GM21786 (cell line): ENCODE data around the gene SORL1-AS1.

ENCODE experiments used
- ATAC-seq: cut with Tn5 transposase; IDR thresholded peaks from one replicate; pipeline ENCODE4 v1.9.1; 2021; ENCODE audit not compliant: unreplicated experiment

Gene SORL1-AS1

DNA sequence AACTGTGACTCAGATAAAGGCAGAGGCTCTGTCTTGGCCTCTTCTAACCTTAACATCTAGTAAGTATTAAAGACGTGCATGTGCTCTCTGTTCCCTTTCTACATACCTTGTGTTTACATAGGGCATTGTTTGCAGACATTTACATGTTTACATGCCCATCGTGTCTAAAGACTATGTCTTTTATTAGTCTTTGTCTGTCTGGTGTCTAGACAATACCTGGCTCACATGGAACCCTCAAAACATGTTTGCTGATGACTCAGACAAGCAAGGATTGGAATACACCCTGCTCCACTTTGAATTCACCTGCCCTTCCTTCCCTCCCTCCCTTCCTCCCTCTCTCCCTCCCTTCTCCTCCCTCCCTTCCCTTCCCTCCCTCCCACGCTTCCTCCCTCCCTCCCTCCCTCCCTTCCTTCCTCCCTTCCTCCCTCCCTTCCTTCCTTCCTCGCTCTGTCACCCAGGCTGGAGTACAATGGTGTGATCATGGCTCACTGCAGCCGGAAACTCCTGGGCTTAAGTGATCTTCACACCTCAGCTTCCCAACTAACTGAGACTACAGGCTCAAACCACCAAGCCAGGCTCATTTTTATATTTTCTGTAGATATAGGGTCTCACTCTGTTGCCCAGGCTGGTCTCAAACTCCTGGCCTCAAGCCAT lies 23.7 kb upstream of the SORL1-AS1 start:
- ATAC-seq = no peak

DNA sequence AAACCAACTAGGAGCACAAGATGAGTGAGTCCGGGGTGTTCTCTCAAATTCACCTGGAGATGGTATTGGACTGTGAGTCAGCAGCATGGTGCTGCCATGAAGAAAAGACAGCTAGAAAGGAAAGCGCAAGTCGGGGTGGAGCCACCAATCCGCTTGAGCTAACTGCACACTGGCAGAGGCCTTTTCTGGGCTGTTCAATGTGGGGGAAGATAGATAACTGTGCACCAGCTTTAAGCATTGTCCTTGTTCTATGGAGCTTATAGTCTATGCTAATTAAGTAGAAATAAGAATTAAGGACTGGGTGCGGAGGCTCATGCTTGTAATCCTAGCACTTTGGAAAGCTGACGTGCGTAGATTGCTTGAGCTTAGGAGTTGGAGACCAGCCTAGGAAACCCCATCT lies 21.9 kb upstream of the SORL1-AS1 start:
- ATAC-seq = no peak

DNA sequence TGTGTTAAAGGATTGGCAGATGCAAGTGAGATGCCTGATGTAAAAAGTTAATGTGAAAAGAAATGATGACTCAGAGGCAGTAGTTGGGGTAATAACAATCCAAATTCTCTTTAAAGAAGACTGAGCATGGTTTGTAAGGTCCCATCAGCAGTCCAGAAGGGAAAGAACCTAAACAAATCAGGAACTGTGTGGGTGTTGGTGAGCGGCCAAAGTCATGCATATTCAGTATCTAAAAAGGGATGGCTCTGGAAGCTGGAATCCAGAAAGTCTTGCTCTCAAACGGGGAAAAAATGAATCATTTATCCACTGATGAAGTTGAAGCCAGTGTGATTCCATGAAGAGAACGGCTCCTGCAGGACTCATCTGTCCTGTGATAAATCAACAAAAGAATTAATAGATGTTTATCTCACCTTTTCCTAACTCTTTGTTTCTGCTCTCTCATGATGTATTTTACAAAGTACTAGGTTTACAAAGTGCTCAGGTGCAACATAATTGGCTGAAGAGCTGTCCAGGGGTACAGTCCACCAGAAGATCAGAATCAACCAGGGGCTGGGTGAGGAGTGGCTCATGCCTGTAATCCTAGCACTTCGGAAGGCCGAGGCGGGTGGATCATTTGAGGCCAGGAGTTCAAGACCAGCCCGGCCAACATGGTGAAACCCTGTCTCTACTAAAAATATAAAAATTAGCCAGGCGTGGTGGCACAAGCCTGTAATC lies 20.5 kb upstream of the SORL1-AS1 start:
- no peak for ATAC-seq

DNA sequence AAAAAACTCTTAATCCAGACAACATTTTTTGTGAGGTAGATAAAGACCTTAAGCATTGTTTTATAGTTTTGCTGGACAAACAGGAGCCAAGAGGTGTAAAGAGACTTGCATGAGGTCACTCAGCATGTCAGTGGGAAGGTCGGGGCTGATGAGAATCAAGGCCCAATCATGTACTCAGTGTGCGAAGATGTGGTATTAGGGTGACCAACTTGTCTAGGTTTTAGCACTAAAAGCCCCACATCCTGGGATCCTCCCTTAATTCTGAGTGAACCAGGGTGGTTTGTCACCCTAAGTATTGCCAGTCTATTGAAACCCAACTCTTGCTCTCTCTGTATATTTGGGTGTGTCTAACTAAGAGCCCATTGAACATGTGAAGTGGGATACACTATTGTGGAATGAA lies 19.5 kb upstream of the SORL1-AS1 start:
- no peak for ATAC-seq

DNA sequence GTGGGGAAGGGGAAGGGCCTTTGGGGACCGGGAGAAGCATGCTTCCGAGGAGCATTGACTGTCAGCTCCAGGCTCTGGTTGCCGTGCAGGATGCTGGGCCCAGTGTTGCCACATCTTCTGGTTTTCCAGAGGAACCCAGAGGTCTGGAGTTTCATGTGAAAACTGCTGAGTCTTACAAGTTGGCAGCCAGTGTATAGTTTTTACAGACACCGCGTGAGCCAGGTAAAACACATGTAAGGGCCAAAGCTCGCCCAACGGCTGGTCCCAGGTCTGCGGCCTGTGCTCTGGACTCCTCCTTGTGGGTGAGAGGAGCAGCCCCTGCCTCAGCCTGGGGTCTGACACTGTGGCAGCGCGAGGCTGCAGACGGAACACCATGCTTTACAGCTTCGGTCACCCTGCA lies 18.4 kb upstream of the SORL1-AS1 start:
- ATAC-seq = no peak

DNA sequence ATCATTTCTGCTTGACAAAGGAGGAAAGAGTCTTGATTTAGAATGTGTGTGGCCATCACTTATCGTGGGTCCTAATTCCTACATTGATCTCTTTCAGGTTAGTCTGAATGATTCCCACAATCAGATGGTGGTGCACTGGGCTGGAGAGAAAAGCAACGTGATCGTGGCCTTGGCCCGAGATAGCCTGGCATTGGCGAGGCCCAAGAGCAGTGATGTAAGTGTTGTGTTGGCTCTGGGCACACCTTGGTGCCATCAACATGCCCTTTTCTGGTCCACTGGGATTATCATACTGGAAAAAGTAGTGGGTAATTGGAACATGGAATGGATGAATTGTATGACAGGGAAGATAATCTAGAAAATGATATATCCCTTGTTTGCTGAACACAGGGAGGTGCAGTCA lies 17.1 kb upstream of the SORL1-AS1 start:
- ATAC-seq = no peak

DNA sequence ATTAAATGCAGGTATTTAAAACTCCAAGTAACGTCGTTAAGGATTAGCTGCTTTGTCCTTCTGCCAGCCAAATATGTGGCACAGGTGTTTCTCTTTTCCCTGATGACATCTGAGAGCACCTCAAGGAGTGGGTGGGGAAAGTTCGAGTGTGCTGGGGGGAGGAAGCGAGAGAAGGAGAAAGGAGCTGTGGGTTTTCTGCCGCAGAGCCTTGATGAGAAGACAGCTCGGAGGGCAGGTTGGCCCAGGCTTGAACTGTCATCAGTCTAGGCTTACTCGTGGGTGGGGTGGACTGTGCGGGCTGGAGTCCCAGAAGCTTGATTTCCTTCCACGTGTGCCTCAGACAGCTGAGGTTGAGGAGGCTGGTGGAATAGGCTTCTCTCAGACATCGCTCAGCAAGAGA lies 15.2 kb upstream of the SORL1-AS1 start:
- ATAC-seq = peak; percentile 51

DNA sequence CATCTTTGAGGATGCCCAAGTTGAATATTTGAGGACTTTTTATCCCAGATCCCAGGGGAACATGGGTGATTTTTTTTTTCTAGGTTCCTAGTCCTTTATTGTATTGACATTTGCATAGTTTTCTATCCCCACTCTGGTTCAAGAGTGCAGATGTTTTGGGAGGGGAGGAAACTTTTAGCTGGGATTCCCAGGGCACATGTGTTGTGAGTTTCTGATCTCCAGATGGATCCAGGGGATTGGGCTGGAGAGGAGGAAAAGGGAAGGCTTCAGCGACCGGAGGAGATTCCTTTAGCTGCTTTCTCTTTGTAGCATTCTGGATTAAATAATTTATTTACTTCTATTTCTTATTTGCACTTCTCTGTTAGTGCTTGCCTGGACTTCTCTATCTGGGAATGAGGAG lies 14.7 kb upstream of the SORL1-AS1 start:
- no peak for ATAC-seq

DNA sequence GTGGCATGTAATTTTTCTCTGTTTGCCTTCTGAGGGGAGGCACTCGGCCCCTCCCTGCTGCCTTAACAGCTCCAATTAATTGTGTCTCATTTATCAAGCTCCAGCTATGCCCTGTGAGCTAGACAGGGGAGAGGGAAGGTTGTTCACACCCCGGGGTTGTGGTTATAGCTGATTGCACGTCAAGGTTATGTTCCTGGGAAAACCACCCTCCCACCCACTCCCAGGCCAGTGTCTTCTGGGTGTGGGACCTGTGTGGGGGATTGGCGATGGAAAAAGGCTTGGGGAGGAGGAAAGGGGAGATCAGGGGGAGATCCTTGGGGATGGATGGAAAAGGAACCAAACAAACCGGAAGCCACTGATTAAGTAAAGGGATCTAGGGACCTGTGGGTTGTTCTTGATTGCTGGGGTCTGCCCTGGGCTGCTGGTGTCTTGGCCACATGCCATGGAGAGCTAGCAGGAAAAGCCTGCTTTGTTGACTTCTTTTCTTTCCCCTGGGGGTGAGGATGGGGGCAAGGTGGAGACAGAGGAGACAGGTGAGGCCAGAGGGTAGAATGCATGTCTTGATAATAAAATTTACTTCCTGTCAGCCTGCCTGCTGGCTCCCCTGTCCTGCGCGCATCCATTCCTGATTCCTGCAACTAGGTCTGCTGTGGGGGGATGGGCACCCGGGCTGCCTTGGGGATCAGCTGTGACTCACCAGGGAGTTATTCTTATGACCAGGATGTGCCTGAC lies 13.5 kb upstream of the SORL1-AS1 start:
- no peak for ATAC-seq

DNA sequence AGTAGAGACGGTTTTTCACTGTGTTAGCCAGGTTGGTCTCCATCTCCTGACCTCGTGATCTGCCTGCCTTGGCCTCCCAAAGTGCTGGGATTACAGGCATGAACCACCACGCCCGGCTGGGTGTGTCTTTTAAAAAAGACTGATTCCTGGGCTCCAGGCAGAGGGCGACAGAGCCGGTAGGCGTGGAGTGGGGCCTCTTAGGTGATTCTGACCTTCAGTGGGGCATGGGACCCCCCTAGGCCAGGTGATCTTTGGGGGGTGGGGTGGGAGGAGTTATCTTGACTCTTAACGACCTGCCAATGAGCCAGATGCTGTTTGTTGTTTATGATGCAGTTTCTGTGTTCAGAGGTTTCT lies 12.9 kb upstream of the SORL1-AS1 start:
- no peak for ATAC-seq

DNA sequence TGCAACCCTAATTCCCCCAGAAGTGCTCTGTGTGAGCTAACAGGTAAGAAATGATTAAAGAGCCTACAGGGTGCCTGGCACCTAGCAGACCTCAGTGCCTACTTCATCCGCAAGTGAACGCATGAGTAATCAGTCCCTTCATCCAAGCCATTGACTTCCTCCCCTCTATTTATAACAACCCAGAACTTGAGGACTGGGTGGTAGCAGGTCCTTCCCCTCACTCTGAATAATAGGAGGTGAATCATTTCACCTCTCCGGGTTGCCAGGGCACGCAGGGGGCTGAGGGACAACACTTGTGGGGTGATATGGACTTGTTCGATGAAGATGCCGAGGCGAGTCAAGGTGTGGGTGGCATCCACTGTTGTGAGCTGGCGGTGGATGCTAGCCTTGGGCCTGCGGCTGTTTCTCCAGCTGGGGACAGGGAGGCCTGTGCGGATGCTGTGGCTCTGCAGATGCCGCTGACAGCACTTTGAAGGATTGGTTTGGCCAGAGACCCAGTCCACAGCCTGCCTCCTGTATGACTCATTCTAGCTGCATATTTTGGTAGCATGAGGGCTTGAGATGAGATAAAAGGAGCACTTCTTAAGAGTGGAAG lies 11.7 kb upstream of the SORL1-AS1 start:
- peak; percentile 43 for ATAC-seq

DNA sequence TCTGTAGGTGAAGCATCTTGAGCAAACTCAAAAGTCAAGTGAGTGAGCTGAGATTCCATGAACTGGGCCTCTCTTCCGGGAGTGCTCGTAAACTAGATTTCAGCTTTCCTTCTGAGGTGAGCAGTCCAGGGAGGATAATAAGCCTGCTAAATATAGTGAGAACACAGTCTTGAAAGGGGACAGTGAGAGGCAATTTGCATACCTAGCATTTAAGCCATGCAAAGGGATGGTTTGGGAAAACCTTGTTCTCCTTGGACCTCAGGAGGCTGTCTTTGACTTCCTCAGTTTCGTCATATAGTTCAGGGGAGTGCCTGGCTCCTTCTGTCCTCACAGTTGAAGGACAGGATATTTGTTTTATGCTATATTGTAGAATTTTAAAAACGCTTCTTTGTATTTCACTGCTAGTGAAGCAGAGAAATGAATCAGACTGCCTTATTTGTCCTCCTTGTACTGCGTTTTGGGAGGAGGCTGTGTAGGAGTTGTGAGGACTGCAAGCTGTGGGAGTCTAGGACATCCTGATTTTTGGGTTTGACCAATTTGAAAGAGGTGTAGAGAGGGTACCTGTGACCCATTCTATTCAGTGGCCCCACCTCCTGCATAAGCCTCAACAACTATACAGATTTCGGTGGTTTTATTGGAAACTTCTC lies 11.0 kb upstream of the SORL1-AS1 start:
- ATAC-seq = no peak

DNA sequence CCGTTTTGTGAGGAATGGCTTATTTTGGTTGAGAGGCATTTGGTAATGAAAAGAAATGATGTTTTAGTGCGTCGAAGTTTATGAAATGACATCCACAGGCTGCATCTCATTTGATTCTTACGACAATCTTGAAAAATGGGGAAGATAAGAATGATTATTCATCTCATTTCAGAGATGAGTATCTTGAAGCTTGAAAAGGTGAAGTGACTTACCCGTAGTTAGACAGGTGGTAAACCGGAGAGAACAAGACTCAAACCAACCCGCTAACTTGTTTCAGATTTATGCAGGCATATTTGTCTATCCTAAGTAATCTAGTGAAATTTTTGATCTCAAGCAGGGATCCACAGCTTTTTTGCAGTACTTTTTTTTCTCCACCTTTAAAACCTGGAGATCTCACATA lies 9.1 kb upstream of the SORL1-AS1 start:
- no peak for ATAC-seq

DNA sequence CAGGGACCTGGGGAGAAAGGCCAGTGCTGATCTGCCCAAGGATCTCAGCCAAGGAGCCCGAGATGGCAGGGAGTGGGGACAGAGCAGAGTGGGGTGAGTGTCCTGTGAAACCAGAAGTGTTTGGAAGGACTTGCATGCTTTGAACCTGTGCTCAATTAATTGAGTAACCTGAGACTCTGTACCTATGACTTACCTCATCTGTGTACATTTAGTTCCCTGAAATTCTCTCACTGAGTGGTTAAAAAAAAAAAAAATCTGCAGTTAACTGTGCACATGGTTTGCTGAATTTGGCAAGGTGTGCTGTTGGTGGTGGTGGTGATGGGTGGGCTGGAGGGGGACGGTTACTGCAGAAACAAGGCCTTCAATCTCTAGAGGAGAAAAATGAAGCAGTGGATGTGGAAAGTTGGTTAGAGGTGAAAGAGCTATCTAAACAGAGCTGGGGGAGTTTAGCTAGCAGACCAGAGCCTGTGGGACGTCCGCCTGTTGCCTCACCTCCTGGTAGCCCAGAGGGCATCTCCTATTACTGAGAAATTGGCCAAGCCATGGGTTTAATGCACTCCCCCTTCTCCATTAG lies 8.3 kb upstream of the SORL1-AS1 start:
- no peak for ATAC-seq

DNA sequence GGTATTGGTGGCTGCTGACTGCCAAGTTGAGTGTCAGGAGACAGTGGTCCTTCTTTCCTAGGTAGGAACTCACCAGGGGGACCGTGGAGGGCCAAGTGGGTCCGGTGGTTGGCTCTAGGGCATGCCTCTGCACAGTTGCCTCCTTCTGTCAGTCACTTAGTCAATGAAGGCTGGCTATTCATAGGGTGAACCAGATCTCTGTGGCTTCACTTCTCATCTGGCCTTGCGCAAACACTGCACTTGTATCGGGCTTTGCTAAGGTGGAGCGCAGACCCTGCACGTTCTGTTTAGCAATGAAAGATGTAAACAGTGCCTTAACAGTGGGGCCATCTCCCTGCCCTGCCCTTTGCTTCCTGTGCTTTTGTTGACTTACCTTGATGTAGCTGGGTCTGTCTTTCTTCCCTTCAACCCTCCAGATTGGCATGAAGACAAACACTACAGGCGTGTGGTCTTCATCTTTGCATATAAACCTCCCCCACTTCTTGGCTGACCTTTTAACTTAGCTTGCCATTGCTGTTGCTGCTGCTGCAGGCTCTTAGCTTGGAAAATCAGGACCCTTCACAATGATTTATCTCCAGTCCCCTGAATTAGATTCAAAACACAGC lies 6.7 kb upstream of the SORL1-AS1 start:
- no peak for ATAC-seq

DNA sequence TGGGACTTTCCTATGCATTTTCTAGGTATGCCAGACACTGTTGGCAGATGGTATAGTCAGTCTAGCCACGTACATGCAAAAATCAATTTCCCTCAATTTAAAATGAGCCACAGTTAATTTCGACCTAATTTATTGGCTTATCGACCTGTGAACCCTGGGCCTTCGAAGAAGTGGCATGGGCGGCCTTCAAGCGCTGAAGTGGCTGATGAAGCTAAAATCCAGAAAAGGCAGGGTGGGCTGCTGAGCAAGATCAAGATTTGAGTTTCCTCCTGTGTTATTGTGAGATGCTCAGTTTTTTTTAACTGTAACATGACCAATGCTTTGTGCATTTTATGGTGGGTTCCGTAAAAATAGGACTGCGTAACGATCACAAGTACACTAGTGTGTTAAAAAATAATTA lies 5.8 kb upstream of the SORL1-AS1 start:
- ATAC-seq = no peak

DNA sequence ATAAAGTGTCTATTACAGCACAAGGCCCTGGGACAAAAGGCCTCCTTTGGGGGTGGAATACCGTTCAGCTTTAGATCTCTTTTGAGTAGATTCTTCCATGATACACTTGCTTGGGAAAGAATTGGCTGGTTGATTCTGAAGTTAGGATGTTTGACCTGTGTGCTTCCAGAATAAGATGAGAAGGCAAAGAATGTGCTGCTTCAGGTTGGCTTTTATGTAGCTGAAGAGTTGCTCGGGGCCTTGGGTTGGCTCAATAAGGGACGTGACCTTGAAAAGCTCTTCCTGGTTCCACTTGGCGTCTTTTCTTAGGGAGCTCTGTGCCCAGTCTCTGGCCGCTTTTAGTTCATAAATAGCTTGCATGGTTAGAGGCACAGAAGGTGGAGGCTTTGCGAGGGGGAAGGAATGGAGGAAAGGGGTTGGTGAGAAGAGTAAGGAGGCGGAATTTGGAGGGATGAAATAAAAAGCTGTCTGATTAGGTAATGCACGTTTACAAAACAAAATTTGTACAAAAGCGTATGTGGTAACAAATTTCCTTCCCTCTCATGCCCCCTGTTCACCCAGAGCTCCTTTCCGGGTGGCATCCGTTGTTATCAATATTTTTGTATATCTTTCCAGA lies 4.2 kb upstream of the SORL1-AS1 start:
- ATAC-seq = no peak

DNA sequence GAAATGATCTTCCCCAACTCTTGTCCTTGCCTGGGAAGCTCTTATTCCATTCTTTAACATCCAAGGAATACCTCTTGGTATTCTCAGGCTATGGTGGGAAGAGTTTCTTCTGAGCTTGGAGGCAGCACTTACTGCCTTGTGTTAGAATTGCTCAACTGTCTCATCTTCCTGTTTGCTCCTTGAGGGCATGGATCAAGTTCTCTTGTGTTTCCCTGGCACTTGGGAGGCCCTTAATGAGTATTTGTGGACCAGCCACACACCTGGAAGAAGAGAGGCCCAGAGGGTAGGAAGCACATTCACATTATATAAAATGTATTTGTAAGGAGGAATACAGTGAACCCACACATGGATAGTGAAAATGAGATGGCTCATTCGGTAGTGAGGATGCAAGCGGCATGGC lies 3.4 kb upstream of the SORL1-AS1 start:
- ATAC-seq = no peak

DNA sequence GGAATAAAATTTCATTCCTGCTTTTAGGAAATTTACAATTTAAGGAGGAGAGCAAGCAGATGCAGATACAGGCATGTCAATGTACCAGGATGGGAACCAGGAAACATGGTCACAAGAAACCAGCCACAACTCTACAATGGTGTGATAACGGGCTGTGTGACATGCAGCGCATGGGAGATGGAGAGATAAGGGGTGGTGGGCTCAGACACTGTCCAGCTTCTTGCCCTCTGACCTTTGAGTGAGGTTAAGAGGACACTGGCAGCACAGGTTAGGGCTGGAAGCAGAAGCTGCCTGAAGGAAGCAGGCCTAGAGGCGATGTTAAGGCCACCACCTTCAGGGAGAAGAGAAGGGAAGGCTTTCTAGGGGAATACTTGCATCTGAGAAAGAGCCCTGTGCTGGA lies 2.3 kb upstream of the SORL1-AS1 start:
- ATAC-seq = no peak

DNA sequence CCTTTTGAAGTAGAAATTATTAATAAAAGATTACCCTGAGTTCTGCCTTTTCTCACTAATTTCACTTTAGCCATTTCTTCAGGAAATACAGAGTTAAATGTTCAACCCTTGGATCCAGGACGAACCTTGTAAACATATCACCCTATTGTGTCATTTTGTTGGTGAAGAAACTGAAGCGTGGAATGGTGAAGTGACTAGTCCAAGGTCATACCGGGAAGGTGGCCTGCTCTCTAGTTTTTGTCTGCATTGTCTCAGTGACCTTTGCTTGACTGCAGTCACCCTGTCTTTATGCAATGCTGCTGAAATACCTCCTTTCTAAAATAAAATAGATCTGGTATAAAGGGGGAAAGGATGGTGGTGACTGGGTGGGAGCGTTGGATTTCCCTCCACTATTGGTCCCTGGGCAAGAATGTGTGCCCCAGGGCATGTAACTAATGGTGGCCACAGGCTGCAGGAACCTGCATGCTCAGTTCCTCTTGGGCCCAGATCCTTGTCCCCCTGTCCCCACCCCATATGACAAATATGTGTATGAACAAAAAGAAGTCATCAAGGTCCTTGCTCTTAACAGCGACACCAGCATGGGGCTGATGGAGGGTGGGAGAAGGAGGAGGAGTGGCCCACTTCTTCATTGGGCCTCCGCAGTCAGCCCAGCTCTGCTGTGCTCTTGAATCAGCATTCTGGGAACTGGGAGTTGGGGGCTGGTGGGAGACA lies 977 bp upstream of the SORL1-AS1 start:
- no peak for ATAC-seq
